ENCODE results near the gene GMNN. TPM values are rescaled to one million over a fixed set of nuclear protein-coding genes. Genes with fewer than 3 reads are reported as not detected.

GMNN gene
- total and polyA plus RNA-seq, 12 donors = 3.1 to 15.6 (median 6.8) TPM

GRCh38 chr6:24802271-24803059 is 27.7 kb downstream of the GMNN start:
- intact Hi-C loops (cut with DNase I) = no loop called here
- 90 to 95% methylated on average over 8 of the region's 8 CpGs for WGBS, 2 donors

GRCh38 chr6:24807584-24807983 is 32.8 kb downstream of the GMNN start:
- peaks cover 0 to 77% (median 0%) of the 10 kb centered on the region in 9 donors for H3K36me3 ChIP-seq
- DNase-seq (no peak), ATAC-seq (no peak)
- no peaks in the 10 kb centered on the region for H3K4me1 ChIP-seq
- no peaks in the 10 kb centered on the region for H3K9me3 ChIP-seq
- H3K4me3 ChIP-seq = no peak overlapping the region
- H3K27me3 ChIP-seq = no peaks in the 10 kb centered on the region
- no peak overlapping the region for H3K27ac ChIP-seq
- intact Hi-C loops (cut with DNase I) = no loop called here
- 95 to 98% methylated on average over 3 of the region's 3 CpGs for WGBS, 2 donors
- no peak for TF ChIP-seq CTCF (IDR thresholded peaks at IDR 0.05)

More at GRCh38 chr6:24802271-24803059, 27.7 kb downstream of the GMNN start:
- ATAC-seq = no peak
- no peak for DNase-seq
- H3K4me3 ChIP-seq = no peak overlapping the region
- H3K36me3 ChIP-seq = peaks cover 0 to 41% (median 0%) of the 10 kb centered on the region in 9 donors
- no peaks in the 10 kb centered on the region for H3K4me1 ChIP-seq
- no peak for TF ChIP-seq CTCF (IDR thresholded peaks at IDR 0.05)
- no peaks in the 10 kb centered on the region for H3K27me3 ChIP-seq
- H3K27ac ChIP-seq = no peak overlapping the region
- H3K9me3 ChIP-seq = no peaks in the 10 kb centered on the region

GRCh38 chr6:24809728-24810127 is 35.0 kb downstream of the GMNN start:
- H3K27me3 ChIP-seq = no peaks in the 10 kb centered on the region
- H3K9me3 ChIP-seq = no peaks in the 10 kb centered on the region
- 84 to 90% methylated on average over 3 of the region's 3 CpGs for WGBS, 2 donors
- no peak overlapping the region for H3K4me3 ChIP-seq
- intact Hi-C loops (cut with DNase I) = no loop called here
- ATAC-seq (no peak), DNase-seq (no peak)
- H3K27ac ChIP-seq = no peak overlapping the region
- no peak for TF ChIP-seq CTCF (IDR thresholded peaks at IDR 0.05)
- peaks cover 0 to 63% (median 0%) of the 10 kb centered on the region in 9 donors for H3K36me3 ChIP-seq
- no peaks in the 10 kb centered on the region for H3K4me1 ChIP-seq

- intact Hi-C loops (cut with DNase I) = no loop called here
- Histone ChIP-seq H3K27me3 (no peaks in the 10 kb centered on the region), H3K36me3 (peaks cover 0 to 42% (median 0%) of the 10 kb centered on the region in 9 donors), H3K27ac (no peak overlapping the region), H3K4me3 (no peak overlapping the region), H3K4me1 (no peaks in the 10 kb centered on the region), H3K9me3 (no peaks in the 10 kb centered on the region)
- WGBS, 2 donors = 94 to 96% methylated on average over 2 of the region's 2 CpGs
- no peak for TF ChIP-seq CTCF (IDR thresholded peaks at IDR 0.05)
- no peak for DNase-seq
- no peak for ATAC-seq
Measured at GRCh38 chr6:24818346-24818745, 43.6 kb downstream of the GMNN start.
